Measurements from ENCODE around the gene FGD3.

- no peak for TF ChIP-seq CTCF (IDR thresholded peaks at IDR 0.05)
- TF ChIP-seq POLR2AphosphoS5 (IDR thresholded peaks at IDR 0.05): no peak
Observed at GRCh38 chr9:93080406-93080805, 133.1 kb downstream of the FGD3 start.
